Measurements from ENCODE around the gene LCORL.
"Not testable (repeated sequence)": the region's sequence is repeated elsewhere in the genome, so short reads cannot be mapped to it uniquely, and the experiment has no call there.

LCORL gene

GRCh38 chr4:17851959-17852358, 169.6 kb downstream of the LCORL start:
- DNase-seq (ENCODE audit: low read depth) = no peak
- TF ChIP-seq, protein P1, sequence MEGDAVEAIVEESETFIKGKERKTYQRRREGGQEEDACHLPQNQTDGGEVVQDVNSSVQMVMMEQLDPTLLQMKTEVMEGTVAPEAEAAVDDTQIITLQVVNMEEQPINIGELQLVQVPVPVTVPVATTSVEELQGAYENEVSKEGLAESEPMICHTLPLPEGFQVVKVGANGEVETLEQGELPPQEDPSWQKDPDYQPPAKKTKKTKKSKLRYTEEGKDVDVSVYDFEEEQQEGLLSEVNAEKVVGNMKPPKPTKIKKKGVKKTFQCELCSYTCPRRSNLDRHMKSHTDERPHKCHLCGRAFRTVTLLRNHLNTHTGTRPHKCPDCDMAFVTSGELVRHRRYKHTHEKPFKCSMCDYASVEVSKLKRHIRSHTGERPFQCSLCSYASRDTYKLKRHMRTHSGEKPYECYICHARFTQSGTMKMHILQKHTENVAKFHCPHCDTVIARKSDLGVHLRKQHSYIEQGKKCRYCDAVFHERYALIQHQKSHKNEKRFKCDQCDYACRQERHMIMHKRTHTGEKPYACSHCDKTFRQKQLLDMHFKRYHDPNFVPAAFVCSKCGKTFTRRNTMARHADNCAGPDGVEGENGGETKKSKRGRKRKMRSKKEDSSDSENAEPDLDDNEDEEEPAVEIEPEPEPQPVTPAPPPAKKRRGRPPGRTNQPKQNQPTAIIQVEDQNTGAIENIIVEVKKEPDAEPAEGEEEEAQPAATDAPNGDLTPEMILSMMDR (IDR thresholded peaks at IDR 0.05; ENCODE audit: low read length, missing control alignments) = no peak
- no peak overlapping the region for H3K4me3 ChIP-seq (replicated peaks; ENCODE audit: low read depth, low read length)

DNA sequence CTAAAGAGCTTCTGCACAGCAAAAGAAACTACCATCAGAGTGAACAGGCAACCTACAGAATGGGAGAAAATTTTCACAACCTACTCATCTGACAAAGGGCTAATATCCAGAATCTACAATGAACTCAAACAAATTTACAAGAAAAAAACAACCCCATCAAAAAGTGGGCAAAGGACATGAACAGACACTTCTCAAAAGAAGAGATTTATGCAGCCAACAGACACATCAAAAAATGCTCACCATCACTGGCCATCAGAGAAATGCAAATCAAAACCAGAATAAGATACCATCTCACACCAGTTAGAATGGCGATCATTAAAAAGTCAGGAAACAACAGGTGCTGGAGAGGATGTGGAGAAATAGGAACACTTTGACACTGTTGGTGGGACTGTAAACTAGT, 171.3 kb downstream of the LCORL start:
- H3K4me3 ChIP-seq (replicated peaks; ENCODE audit: low read depth, low read length); DNase-seq (ENCODE audit: low read depth): not testable (repeated sequence)

DNA sequence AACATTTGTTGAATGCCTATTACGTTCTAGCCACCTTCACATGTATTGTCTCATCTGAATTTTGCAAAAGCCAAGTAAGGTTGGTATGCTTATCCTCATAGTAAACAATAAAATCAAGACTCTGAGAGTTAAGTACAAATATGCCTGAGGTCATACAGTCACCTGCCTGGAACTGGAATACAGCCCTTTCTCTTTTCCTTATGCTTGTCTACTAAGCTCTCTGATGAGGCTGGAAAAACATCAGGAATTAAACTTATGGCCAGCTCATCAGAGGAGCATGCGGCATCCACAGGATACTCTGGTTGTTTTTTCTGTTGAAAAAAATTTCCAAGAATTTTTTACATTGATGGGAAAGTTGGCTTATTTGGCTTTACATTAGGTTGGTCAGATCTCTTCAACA, 175.3 kb downstream of the LCORL start:
- no peak for DNase-seq (ENCODE audit: low read depth)
- TF ChIP-seq, protein P1 (IDR thresholded peaks at IDR 0.05; ENCODE audit: low read length, missing control alignments) = no peak
- H3K4me3 ChIP-seq (replicated peaks; ENCODE audit: low read depth, low read length) = no peak overlapping the region

DNA sequence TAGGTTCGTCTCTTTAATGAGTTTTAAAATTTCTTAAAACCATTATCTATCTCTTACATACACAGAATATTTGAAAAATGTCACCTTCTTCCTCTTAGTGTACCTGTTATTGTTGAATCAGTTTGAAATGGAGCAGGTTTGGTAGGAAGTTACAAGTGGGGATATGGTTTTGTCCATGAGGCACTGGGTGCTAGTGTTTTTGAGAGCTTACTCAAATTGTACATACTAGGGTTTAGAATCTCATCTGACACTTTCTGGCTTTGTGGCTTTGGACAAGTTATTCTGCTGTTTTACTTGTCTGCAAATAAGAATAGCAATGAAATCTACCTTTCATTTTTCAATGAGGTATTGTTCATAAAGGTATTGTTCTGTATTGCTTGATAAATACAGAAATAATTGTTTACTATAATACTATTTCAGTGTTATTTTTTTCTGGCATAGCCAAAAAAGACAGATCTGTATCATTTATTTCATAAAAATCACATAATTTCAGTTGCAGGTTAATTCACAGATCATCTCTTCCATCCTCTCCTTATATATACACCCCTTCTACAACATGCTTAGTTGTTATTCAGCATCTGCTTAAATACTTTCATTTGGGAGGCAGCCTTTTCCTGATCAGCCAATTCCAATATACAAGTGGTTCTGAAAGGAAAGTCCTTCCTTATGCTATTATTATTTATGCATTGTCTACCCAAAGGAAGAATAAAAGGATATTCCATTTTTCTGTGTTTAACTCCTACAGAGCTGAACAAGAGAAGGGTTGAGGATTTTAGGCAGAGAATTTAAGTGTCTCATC, 197.5 kb downstream of the LCORL start:
- no peak for DNase-seq (ENCODE audit: low read depth)
- TF ChIP-seq, protein P1 (IDR thresholded peaks at IDR 0.05; ENCODE audit: low read length, missing control alignments) = no peak
- no peak overlapping the region for H3K4me3 ChIP-seq (replicated peaks; ENCODE audit: low read depth, low read length)

DNA sequence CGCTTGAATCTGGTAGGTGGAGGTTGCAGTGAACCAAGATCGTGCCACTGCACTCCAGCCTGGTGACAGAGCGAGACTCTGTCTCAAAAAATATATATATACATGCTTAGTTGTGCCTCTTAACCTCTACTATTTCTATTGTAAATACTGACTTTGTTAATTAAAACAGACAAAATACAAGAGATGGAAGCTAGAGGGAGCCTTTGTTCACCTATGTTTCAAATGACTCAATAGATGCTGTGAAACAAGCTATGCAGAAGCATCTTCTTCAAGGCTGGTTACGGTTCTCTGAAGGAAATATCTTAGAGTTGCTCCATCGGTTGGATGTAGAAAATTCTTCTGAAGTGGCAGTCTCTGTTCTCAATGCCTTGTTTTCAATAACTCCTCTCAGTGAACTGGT, 204.5 kb downstream of the LCORL start:
- DNase-seq (ENCODE audit: low read depth) = peak; percentile 89
- H3K4me3 ChIP-seq (replicated peaks; ENCODE audit: low read depth, low read length) = no peak overlapping the region
- TF ChIP-seq, protein P1 (IDR thresholded peaks at IDR 0.05; ENCODE audit: low read length, missing control alignments) = peak; percentile 61

- no peak overlapping the region for H3K4me3 ChIP-seq (replicated peaks; ENCODE audit: low read depth, low read length)
- no peak for DNase-seq (ENCODE audit: low read depth)
- TF ChIP-seq, protein P1 (IDR thresholded peaks at IDR 0.05; ENCODE audit: low read length, missing control alignments) = no peak
These were observed 205.4 kb downstream of the LCORL start for GRCh38 chr4:17816142-17816541.

GRCh38 chr4:17814140-17814539, 207.4 kb downstream of the LCORL start:
- peak overlapping the region; percentile 10 for H3K4me3 ChIP-seq (replicated peaks; ENCODE audit: low read depth, low read length)
- DNase-seq (ENCODE audit: low read depth) = peak; percentile 71
- TF ChIP-seq, protein P1 (IDR thresholded peaks at IDR 0.05; ENCODE audit: low read length, missing control alignments) = no peak

All from fibroblast of pulmonary artery (primary cell).